ENCODE measurements around the gene SDK2.
A peak's percentile ranks its signal among the peaks of the same experiment; 100 is the strongest.
"Not testable (repeated sequence)": the region's sequence is repeated elsewhere in the genome, so short reads cannot be mapped to it uniquely, and the experiment has no call there.

The SDK2 gene

DNA sequence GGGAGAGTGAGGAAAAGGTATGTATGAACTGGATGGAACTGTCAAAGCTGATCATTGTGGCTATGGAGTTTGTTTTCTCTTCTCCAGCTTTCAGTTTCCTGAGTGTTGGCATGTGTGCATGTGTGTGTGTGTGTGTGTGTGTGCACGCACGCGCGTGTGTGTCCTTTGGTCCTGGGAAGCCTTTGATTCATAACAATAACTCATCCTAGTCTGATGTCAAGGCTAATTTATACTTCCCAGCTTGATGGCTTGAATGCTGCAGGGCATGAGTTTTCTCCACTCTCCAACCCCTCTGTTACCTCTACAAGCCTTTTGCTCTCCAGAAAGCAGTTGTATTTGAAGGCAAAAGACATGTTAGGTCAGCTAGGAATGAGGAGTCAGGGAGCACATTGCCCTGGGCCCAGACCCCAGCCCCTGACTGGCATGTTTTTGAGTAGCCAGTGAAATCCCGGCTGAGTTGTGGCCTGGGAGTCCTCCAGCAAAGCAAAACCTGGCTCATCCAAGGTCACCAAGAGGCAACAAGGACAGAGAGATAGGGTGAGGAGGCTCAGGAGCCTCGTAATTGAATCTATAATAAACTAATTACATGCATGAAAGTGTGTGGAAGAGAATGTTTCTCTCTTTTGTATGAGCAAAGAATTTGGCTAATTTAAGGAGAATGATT is 323.5 kb downstream of the SDK2 start:
- no peak for DNase-seq (ENCODE audit: low spot score)

DNA sequence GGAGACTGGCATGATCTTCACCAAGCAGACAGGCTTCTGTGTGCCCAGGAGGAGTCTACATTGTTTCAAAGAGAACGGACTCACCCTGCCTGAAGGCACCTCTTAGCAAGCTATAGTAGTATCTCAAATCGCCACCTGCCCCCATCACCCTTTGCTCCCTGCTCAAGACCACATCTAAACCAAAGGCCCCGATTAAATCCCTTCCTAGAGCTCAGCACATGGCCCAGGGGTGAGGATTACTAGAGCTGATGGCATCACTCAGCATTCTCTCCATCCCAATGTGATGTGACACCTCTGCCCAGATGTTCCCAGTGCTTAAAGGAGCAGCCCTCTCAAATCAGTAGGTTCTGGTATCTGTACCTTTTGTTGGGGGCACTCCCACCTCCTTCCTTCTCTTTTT is 324.5 kb downstream of the SDK2 start:
- DNase-seq (ENCODE audit: low spot score) = no peak

GRCh38 chr17:73318836-73319235 is 325.4 kb downstream of the SDK2 start:
- DNase-seq (ENCODE audit: low spot score) = no peak

DNA sequence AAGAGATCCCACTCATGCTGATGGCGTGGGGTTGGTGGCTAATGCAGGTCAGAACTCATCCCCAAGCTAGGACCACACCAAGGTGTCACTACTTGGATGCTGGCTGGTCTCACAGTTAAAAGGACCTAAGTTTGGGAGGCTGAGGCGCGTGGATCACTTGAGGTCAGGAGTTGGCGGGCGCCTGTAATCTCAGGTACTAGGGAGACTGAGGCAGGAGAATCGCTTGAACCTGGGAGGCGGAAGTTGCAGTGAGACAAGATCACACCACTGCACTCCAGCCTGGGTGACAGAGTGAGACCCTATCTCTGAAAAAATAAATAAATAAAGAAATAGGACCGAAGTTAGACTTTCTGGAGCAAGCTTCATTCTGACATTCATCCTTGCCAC is 325.8 kb downstream of the SDK2 start:
- no peak for DNase-seq (ENCODE audit: low spot score)

DNA sequence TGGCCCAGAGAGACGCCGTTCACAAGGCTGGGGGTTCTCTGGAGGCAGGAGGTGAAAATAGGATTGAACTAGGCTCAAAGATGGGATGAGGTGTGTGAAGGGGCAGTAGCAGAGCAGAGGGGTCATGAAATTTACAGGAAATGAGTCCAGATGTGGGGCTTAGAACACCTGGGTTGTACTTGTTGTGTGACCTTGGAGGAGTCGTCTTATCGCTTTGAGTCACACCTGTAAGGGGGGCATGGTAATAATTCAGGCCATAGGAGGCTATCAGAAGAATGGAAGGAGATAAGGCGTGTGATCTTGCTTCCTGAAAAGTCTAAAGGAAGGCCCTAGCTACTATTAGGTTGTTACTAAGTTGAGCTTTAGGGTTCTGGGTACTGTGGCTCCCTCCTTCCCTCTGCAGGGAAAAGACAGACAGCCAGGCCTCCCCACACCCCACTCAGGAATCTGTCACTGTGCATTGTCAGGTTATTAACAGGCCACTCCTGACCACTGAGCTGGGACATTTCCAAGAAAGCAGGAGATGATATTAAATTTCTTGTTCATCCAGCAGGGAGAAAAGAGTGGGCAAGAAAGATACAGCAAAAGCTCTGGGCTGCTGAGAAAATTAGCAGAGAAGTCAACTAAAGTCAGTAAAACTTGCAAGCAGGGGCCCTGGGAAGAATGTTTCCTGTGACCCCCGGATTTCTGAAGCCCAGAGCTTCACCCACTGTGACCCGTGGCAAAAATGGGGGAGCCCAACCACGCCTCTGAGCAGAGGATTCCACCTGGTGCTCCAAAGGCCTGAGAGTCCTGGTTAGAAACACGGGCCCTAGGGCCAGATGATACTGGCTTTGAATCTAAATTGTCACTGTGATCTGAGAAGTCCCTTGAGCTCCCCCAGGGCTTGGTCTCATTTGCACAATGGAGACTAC is 326.5 kb downstream of the SDK2 start:
- no peak for DNase-seq (ENCODE audit: low spot score)

GRCh38 chr17:73316919-73317505 is 327.2 kb downstream of the SDK2 start:
- DNase-seq (ENCODE audit: low spot score) = no peak

- no peak for DNase-seq (ENCODE audit: low spot score)
Observed at GRCh38 chr17:73315471-73315870, 328.8 kb downstream of the SDK2 start.

DNA sequence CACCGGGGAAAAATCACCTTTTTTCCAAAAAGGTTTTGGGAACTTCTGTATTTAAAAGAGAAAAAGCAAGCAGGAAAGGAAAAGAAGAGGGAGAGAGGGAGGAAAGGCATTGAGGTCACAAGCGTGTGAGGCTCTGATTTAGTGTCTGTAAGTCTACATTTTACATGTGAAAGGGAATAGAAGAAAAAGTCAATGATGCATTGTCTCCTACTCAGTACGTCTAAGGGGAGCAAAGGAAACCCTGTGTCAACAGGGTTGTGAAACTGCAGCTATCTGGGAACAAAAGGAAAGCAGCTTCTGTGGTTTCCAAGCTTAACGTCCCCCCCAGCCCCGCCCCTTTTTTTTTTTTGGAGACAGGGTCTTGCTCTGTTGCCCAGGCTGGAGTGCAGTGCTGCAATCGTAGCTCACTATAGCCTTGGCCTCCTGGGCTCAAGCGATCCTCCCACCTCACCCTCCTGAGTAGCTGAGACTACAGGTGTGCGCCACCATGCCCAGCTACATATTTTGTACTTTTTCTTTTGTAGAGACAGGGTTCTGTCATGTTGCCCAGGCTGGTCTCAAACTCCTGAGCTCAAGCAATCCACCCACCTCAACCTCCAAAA is 330.6 kb downstream of the SDK2 start:
- no peak for DNase-seq (ENCODE audit: low spot score)

GRCh38 chr17:73312887-73313286 is 331.4 kb downstream of the SDK2 start:
- DNase-seq (ENCODE audit: low spot score) = not testable (repeated sequence)

DNA sequence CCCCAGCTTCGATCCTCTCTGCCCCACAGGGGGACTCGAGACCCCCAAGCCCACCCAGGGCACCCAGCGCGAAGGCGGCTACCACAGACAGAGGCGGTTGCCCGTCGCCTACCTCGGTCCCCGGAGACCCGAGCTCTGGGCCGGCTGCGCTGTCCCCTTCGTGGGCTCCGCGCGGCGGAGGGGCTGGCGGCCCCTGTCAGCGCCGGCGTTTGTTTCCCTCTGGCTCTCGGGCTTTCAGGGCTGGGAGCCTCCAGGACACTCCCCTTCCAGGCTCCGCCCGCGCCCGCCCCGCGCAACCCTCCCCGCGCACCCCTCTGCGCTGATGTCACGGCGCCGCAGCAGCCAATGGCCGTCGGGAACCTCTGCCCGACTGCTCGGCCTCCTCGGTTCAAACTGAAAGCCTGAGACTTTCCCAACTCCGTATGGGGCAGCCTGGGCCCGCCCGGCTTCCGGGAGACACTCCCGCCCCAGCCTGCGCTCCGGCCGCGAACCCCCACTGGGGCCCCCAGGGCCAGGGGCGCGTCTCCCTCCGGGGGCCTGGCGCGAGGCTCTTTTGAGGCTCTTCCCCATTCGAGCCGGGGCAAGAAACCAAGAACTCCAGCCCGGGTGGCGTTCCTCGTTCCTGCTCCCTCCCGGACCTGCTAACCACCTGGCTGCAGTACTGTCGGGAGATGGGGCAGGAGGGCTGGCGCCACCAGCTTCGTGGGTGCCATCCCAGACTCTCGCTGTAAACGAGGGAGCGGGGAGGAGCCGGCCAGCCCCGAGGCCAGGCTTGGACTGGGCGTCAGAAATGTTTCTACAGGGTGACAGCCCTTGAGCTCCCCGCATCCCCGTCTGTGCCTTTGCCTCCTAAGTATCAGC is 332.2 kb downstream of the SDK2 start, which contains the start of gene CDC42EP4:
Gene CDC42EP4, minus strand, starts transcription at position 221 of the 861 bp plus-strand sequence. CDS start 25,501 bp downstream, outside the sequence.
- peak; percentile 86 for DNase-seq (ENCODE audit: low spot score)

DNA sequence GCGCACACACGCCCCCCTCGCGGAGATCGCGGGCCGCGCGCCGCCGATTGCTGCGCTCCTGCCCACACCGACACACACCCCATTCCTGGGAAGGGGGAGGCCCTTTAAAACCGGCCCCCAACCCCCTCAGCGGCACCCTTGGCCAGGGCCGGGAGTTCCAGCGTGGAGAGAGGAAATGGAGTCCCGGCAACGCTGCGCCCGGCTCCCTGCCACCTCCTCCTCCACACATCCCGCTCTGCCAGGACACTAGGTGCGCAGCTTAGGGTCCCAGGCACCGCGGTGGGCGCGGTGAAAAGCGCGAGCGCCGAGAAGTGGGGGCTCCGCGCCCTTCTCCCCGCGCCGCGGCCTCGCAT is 332.8 kb downstream of the SDK2 start:
- no peak for DNase-seq (ENCODE audit: low spot score)

DNA sequence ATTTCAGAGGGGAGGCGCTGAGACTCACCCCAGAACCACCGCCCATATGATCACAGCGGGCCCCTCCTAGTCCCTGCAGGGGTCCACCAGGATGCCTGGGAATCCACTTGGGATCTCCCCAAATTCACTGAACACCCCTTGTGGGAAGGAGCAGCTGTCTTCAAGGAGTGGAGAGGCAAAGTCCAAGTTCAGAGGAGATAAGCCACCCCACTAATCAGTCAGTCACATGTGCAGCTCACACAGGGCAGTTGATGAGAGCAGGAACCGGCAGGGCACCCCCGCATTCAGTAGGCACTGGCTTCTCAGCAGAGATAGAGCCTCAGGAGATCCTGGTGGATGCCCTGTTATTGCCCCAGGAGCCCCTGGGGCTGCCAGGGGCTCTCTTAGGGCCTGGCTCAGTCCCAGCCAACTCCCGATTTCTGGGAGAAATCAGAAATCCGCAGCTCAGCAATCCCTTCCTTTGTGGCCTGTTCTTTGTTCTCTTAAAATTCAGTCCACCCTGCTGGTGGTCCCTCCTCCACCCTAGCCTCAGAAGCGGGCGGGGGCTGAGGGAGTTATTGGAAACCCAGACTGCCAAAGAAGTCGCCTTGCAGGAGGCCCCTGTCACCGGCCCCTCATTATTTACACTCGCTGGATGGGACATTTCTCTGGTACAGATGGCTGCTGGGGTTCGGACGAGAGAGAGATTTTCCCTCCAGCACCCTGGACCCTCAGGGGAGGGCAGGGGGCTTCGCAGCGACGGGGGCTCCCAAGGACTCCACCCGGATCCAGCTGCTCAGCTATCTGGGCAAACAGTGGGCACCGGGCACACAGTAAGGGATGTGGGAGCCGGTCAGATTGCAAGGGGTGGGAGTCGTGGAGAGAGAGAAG is 334.3 kb downstream of the SDK2 start:
- DNase-seq (ENCODE audit: low spot score) = no peak

DNA sequence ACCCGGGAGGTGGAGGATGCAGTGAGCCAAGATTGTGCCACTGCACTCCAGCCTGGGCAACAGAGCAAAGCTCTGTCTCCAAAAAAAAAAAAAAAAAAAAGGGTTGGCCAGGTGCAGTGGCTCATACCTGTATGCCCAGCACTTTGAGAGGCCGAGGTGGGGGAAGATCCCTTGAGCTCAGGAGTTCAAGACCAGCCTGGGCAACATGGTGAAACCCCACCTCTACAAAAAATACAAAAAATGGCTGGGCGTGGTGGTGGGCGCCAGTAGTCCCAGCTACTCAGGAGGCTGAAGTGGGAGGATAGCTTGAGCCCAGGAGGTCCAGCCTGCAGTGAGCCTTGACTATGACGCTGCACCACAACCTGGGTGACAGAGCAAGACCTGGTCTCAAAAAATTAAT is 335.3 kb downstream of the SDK2 start:
- not testable (repeated sequence) for DNase-seq (ENCODE audit: low spot score)

DNA sequence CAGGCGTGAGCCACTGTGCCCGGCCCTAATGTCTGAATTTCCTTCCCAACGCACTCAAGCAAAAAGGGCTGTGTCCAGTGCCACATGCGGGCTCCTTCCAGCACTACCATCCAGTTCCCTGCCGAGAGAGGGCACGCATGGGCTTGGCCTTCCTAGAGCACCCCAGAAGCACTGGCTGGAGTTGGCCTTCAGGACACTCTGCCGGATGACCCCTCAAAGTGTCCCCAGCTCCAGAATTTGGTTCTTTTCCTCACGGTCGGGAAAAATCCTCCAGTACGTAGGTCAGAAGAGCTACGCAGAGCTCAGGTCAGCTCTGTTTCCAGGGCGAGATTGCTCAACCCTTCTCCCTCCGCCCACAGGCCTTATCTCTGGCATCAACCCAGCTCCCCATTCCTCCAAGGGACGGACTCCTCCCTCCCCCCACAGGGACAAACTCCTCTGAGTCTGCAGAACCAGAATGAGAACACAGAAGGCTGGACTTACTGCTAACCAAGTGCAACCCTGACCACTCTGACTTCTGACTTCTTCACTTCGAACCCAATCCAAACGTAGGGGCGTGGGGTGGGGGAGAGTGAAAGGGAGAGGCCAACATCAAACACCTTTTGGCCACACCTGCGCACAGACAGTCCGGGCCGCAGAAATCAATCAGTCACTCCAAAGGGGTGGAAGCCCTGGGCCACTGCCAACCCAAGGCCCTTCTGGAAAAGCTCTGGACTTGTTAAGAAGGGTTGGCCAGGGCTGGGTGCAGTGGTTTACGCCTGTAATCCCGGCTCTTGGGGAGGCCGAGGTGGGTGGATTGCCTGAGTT is 336.0 kb downstream of the SDK2 start:
- no peak for DNase-seq (ENCODE audit: low spot score)

GRCh38 chr17:73307130-73307529 is 337.1 kb downstream of the SDK2 start:
- DNase-seq (ENCODE audit: low spot score) = no peak

GRCh38 chr17:73305845-73306836 is 338.1 kb downstream of the SDK2 start:
- DNase-seq (ENCODE audit: low spot score) = no peak

DNA sequence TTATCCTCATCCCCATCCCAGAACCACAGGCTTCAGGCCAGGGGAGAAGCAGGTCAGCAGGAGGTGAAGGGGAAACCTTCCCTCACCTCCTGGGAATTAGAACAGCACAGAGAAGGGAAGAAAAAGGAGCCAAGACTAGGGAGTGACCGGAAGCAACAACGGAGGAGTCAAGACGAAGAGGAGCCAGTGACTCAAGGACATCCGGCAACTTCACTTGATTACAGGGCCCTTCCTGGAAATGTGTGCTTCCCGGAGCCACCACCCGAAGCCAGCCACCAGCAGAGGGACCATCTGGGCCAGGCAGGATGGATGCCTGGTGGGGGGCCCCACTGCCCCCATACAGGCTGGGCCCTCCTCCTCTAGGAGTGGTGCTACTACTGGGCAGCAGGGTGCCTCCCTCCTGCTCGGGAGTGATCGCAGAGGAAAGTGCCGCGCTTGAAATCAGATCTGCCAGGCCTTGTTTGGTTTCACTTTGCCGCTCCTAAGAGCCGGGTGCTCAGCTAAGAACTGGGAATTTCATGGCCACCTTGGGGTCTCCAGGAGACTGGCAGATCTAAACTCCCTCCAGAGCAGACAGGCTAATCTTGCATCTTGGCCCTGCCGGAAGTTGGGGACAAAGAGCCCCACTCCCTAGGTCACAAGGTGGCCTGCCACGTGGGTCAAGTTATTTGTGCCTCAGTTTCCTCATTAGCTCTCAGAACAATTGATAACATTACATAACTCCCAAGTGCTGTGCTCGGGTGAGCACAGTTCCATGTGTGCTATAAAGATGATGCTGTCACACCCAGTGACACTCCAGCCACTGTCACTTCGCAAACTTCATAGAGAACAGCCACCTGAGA is 339.1 kb downstream of the SDK2 start:
- no peak for DNase-seq (ENCODE audit: low spot score)

DNA sequence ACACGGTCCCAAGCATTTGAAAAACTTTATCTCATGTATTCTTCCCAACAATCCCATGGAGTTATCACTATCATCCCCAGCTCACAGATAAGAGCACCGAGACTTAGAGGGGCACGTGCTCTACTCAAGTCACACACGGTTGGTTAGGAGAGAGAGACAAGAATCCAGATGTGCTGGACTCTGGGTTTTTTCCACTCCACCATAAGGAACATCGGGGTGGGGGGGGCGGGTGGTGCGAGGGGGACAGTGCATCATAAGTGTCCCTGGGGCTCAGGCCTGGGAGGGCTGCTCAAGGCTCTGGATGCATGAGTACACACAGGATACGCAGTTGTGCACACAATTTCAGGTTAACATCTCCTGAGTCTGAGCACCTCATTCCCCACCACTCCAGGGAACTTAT is 339.8 kb downstream of the SDK2 start:
- DNase-seq (ENCODE audit: low spot score) = no peak

All from activated CD4-positive, alpha-beta T cell treated with anti-CD3 and anti-CD28 coated beads, Interleukin-2, Interleukin-4, amounts not matched to agents 100 ng/mL and 50 ng/mL, durations not matched to agents 16 hours and 8 hours (primary cell).